ENCODE results near the gene TICRR. TPM values are rescaled to one million over a fixed set of nuclear protein-coding genes. Genes with fewer than 3 reads are reported as not detected.
A peak's percentile ranks its signal among the peaks of the same experiment; 100 is the strongest.
"Not testable (repeated sequence)": the region's sequence is repeated elsewhere in the genome, so short reads cannot be mapped to it uniquely, and the experiment has no call there.

The TICRR gene, protein sequence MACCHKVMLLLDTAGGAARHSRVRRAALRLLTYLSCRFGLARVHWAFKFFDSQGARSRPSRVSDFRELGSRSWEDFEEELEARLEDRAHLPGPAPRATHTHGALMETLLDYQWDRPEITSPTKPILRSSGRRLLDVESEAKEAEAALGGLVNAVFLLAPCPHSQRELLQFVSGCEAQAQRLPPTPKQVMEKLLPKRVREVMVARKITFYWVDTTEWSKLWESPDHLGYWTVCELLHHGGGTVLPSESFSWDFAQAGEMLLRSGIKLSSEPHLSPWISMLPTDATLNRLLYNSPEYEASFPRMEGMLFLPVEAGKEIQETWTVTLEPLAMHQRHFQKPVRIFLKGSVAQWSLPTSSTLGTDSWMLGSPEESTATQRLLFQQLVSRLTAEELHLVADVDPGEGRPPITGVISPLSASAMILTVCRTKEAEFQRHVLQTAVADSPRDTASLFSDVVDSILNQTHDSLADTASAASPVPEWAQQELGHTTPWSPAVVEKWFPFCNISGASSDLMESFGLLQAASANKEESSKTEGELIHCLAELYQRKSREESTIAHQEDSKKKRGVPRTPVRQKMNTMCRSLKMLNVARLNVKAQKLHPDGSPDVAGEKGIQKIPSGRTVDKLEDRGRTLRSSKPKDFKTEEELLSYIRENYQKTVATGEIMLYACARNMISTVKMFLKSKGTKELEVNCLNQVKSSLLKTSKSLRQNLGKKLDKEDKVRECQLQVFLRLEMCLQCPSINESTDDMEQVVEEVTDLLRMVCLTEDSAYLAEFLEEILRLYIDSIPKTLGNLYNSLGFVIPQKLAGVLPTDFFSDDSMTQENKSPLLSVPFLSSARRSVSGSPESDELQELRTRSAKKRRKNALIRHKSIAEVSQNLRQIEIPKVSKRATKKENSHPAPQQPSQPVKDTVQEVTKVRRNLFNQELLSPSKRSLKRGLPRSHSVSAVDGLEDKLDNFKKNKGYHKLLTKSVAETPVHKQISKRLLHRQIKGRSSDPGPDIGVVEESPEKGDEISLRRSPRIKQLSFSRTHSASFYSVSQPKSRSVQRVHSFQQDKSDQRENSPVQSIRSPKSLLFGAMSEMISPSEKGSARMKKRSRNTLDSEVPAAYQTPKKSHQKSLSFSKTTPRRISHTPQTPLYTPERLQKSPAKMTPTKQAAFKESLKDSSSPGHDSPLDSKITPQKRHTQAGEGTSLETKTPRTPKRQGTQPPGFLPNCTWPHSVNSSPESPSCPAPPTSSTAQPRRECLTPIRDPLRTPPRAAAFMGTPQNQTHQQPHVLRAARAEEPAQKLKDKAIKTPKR (N-terminal part only)
- 18.8 and 21.0 TPM in 2 replicates for total RNA-seq

DNA sequence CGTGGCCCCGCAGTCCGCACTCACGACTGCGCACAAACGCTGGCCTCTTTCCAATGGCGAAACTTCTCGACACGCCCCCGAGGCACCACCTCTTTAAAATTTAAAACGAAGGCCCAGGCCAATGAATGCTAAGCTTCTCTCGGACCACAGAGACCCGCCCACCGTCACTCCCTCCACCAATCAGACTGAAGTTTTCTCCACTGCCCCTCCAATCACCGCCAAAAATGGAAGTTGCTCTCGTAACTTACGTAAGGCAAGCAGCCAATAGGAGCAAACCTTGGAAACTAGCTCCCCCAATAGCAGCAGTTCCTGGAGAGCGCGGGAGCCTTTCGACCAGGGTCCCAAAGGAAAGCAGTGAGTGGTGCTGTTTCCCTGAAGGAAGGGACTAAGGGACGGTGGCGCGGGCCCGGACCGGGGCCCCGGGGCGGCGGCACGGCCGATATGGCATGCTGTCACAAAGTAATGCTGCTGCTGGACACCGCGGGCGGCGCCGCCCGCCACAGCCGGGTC is at the start of gene TICRR:
Gene TICRR (plus strand): TSS at position 324 of the 510 bp plus-strand sequence. CDS start 118 bp downstream, at position 442.
- peak; percentile 99 for DNase-seq
- no peaks in the 10 kb centered on the region for H3K9me3 Mint-ChIP-seq
- peaks cover 22% of the 10 kb centered on the region for H3K27me3 Mint-ChIP-seq
- peaks cover 29% of the 10 kb centered on the region for H3K4me1 Mint-ChIP-seq
- intact Hi-C loops (cut with micrococcal nuclease): loop anchor here (5.0 to 10.0 kb wide), 3 partner anchors 240 to 953 kb away; partner anchors contain the start of genes AEN, NGRN and POLG
- H3K4me3 Mint-ChIP-seq: peak within 1 kb of the TSS; percentile 91
- peak within 1 kb of the TSS; percentile 88 for H3K27ac Mint-ChIP-seq
- peaks cover 26% of the 10 kb centered on the region for H3K36me3 Mint-ChIP-seq (ENCODE audit: low read depth)

DNA sequence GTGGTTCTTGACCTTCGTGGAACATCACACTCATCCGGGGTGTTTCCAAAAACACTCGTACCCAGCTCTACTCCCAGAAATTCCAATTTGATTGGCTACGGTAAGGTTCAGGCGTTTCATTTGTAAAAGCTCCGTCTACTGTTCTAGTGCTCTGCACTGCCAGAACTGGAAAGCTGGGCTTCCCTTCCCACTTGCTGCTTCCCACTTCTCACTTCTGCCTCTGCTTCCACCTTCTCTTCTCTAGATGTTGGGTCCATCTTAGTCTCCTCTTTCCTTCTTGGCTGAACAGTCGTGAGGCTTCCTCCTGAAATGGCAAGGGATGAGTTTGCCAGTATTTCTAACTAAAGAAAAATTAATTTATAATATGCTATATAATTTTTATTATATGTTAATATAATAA is 49.1 kb upstream of the TICRR start:
- peaks cover 4% of the 10 kb centered on the region for H3K27me3 Mint-ChIP-seq
- no peak for DNase-seq

DNA sequence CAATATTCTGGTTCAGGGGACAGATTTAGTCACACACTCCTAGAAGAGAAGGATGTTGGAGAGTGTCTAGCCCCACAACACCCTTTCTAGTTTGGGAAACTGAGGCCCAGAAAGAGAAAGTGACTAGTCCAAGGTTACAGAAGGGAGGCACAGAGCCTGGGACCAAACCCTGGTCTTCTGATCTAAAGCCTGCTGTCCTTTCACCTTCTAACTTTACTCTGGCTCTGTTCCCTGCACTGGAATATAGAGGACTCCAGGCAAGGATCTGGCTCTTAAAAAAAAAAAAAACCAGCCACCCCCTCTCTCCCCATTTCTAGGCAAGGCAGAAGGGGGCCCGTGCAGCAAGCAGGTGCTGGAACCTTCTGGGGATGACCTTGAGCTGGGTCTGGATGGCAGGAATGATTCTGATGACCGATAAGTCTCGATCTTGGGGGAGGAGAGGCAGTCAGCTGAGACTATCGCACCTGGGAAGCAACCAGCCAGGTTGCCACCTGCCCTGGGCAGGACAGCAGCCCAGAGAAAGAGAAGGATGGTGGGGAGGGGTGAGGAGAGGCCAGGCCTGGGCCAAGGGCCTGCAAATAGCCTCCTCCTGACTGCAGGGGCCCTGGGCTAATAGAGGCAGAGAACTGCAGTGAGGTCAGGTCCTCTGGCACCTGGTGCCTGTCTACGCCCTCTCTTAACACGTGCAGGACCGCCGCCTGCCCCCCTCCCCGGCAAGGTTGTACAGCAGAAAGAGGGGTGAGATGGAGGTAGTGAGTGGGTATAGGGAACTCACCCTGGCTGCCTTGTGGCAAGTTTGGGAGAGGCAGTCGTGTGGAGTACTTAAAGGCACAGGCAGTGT is 48.4 kb upstream of the TICRR start:
- intact Hi-C loops (cut with micrococcal nuclease): no loop called here
- H3K36me3 Mint-ChIP-seq (ENCODE audit: low read depth): no peaks in the 10 kb centered on the region
- no peaks in the 10 kb centered on the region for H3K9me3 Mint-ChIP-seq
- no peak for DNase-seq
- H3K4me1 Mint-ChIP-seq: peaks cover 1% of the 10 kb centered on the region
- H3K4me3 Mint-ChIP-seq: no peak overlapping the region
- H3K27me3 Mint-ChIP-seq: peaks cover 4% of the 10 kb centered on the region
- H3K27ac Mint-ChIP-seq: no peak overlapping the region

More for the DNA sequence above, 49.1 kb upstream of the TICRR start:
- Mint-ChIP-seq H3K36me3 (ENCODE audit: low read depth) (no peaks in the 10 kb centered on the region), H3K4me1 (peaks cover 1% of the 10 kb centered on the region), H3K9me3 (no peaks in the 10 kb centered on the region), H3K4me3 (no peak overlapping the region), H3K27ac (no peak overlapping the region)
- intact Hi-C loops (cut with micrococcal nuclease): no loop called here

DNA sequence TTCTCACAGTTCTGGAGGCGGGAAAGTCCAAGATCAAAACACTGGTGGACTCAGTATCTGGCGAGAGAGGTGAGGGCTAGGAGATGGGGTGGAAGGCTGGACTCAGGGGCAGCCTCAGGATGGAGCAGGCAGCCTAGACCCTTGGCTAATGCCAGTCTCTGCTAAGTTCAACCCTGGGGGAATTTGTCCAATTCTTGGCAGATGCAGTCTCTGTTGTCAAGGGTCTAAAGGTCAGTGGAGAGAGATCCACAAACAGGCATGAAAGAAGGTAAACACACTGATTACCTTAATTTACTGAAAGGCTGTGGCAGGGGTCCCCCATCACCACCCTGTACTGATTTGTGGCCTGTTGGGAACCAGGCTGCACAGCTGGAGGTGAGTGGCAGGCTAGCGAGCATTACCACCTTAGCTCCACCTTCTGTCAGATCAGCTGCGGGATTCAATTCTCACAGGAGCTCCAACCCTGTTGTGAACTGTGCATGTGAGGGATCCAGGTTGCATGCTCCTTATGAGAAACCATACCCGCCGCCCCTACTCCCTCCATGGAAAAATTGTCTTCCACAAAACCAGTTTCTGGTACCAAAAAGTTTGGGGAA is 46.4 kb upstream of the TICRR start:
- Mint-ChIP-seq H3K27ac (no peak overlapping the region), H3K4me3 (no peak overlapping the region), H3K27me3 (peaks cover 6% of the 10 kb centered on the region), H3K36me3 (ENCODE audit: low read depth) (no peaks in the 10 kb centered on the region), H3K4me1 (peaks cover 3% of the 10 kb centered on the region), H3K9me3 (peaks cover 1% of the 10 kb centered on the region)
- intact Hi-C loops (cut with micrococcal nuclease): no loop called here
- DNase-seq: no peak

DNA sequence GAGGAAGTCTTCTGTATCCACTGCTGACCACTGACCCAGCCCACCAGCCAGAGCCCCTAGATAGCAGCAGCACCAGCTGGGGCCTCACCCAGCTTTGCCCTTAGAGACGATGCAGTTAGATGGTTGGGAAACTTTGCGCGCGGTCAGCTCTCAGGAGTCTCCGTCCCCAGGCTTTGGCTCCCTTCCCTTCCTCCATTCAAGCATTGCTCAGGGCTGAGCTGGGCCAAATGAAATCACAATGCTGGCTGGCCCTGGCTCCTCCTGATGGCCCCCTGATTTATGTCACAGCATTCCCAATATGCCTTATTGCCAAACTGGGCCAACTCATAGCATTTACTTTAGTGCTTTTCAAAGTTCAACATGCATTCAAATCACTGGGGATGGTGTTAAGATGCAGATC is 44.3 kb upstream of the TICRR start:
- H3K36me3 Mint-ChIP-seq (ENCODE audit: low read depth): no peaks in the 10 kb centered on the region
- no peak for DNase-seq
- H3K27me3 Mint-ChIP-seq: peaks cover 12% of the 10 kb centered on the region
- H3K4me1 Mint-ChIP-seq: peaks cover 2% of the 10 kb centered on the region
- H3K27ac Mint-ChIP-seq: no peak overlapping the region
- H3K4me3 Mint-ChIP-seq: no peak overlapping the region
- H3K9me3 Mint-ChIP-seq: peaks cover 4% of the 10 kb centered on the region
- intact Hi-C loops (cut with micrococcal nuclease): no loop called here

DNA sequence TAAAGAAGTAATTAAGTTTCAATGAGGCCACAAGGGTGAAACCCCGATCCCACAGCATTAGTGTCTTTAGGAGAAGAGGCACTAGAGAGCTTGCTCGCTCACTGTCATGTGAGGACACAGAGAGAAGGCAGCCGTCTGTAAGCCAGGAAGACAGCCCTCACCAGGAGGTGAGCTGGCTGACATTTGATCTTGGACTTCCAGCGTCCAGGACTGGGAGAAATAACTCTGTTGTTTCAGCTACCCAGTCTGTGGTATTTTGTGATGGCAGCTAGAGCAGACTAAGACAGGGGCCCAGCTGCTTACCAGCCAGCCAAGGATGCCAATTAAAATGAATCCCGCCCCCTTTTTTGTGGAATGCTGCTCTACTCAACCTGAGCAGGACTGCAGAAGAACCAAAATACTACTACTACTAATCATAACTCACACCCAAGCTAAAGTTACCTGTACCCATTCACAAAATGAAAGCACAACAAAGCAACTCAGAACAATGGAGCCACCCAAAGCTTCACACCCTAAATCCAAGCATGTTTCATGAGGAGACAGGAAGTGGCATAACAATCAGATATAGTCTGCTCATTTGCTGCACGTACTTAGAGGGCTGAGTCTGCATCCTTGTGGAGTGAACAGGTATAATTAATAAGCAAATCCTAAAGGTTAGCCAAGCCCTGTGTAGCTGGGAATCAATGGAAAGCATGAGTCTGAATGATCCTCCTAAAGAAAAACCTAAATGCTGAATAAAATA is 43.3 kb upstream of the TICRR start:
- Mint-ChIP-seq H3K27ac (no peak overlapping the region), H3K36me3 (ENCODE audit: low read depth) (no peaks in the 10 kb centered on the region), H3K4me1 (peaks cover 2% of the 10 kb centered on the region), H3K27me3 (peaks cover 12% of the 10 kb centered on the region), H3K9me3 (peaks cover 4% of the 10 kb centered on the region), H3K4me3 (no peak overlapping the region)
- intact Hi-C loops (cut with micrococcal nuclease): no loop called here
- DNase-seq: no peak

DNA sequence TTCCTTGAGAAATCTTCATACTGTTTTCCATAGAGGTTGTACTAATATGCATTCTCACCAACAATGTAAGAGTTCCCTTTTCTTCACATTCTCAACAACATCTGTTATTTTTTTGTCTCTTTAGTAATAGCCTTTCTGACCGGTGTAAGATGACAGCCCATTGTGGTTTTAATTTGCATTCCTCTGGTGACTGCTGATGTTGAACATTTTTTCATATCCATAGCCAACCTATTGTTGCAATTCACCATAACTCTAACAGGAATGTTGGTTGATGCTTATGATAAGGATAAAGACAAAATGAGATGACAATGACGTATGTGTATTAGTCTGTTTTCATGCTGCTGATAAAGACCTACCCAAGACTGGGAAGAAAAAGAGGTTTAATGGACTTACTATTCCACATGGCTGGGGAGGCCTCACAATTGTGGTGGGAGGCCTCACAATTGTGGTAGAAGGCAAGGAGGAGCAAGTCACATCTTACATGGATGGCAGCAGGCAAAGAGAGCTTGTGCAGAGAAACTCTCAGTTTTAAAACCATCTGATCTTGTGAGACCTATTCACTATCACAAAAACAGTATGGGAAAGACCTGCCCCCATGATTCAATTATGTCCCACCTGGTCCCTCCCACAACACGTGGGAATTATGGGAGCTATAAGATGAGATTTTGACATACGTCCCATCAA is 41.3 kb upstream of the TICRR start:
- Mint-ChIP-seq H3K27me3 (peaks cover 12% of the 10 kb centered on the region), H3K9me3 (peaks cover 4% of the 10 kb centered on the region), H3K4me3 (no peak overlapping the region), H3K27ac (no peak overlapping the region), H3K36me3 (ENCODE audit: low read depth) (no peaks in the 10 kb centered on the region), H3K4me1 (peaks cover 2% of the 10 kb centered on the region)
- no peak for DNase-seq
- intact Hi-C loops (cut with micrococcal nuclease): no loop called here

DNA sequence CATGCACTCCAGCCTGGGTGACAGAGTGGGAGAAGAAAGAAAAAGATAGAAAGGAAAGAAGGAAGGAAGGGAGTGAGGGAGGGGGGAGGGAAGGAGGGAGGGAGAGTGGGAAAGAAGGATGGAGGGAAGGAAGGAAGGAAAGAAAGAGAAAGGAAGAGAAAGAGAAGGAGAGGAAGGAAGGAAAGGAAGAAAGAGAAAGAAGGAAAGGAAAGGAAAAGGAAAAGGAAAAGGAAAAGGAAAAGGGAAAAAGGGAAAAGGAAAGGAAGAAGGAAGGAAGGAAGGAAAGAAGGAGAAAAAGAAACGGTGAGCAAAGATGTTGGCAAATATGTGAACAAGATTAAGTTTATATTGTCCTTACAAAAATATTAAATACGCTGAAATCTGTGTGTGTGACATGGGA is 36.2 kb upstream of the TICRR start:
- H3K4me3 Mint-ChIP-seq: no peak overlapping the region

DNA sequence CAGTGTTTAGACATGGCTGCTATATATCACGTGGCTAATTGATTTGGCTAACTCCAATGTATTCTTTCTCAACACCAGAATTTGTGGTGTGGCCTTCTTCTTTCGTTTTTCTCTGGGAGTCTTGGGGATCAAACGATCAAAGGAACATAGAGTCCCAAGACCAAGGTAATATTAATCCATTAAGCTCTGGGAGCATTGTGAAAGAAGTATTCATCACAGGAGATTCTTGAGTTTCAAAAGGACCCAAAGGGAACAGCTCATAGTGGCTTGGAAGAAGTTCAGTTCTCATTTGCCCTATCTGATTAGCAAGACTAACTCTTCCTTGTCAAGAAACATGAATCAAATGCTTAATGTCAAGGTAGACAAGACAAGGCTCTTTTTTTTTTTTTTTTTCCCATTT is 32.9 kb upstream of the TICRR start:
- H3K4me3 Mint-ChIP-seq: no peak overlapping the region
- no peak overlapping the region for H3K27ac Mint-ChIP-seq
- no peaks in the 10 kb centered on the region for H3K36me3 Mint-ChIP-seq (ENCODE audit: low read depth)
- no peaks in the 10 kb centered on the region for H3K9me3 Mint-ChIP-seq
- intact Hi-C loops (cut with micrococcal nuclease): no loop called here
- H3K4me1 Mint-ChIP-seq: no peaks in the 10 kb centered on the region
- DNase-seq: no peak
- H3K27me3 Mint-ChIP-seq: peaks cover 11% of the 10 kb centered on the region

More for the DNA sequence above, 36.2 kb upstream of the TICRR start:
- no peak for DNase-seq
- Mint-ChIP-seq H3K9me3 (peaks cover 1% of the 10 kb centered on the region), H3K36me3 (ENCODE audit: low read depth) (no peaks in the 10 kb centered on the region), H3K27ac (no peak overlapping the region), H3K4me1 (no peaks in the 10 kb centered on the region), H3K27me3 (peaks cover 11% of the 10 kb centered on the region)
- intact Hi-C loops (cut with micrococcal nuclease): no loop called here

DNA sequence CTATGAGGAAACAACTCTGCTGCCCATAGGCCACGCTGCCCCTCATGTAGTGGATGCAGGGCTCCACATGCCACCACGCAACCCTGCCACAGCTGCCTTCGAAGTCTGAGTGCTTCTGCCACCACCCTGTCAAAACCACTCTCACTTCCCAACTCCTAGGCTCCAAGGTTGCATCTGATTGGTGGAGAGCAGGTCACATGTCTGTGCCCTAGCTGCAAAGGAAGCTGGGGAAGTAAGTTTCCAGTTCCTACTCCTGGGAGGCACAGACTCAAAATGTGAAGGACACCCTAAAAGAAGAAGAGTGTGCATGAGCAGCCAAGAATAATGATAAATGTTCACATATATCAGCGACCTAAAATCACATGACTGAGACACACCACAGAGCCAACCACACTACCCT is 31.9 kb upstream of the TICRR start:
- intact Hi-C loops (cut with micrococcal nuclease): no loop called here
- Mint-ChIP-seq H3K36me3 (ENCODE audit: low read depth) (no peaks in the 10 kb centered on the region), H3K4me3 (no peak overlapping the region), H3K4me1 (no peaks in the 10 kb centered on the region), H3K27ac (no peak overlapping the region), H3K9me3 (no peaks in the 10 kb centered on the region), H3K27me3 (peaks cover 11% of the 10 kb centered on the region)
- DNase-seq: no peak

DNA sequence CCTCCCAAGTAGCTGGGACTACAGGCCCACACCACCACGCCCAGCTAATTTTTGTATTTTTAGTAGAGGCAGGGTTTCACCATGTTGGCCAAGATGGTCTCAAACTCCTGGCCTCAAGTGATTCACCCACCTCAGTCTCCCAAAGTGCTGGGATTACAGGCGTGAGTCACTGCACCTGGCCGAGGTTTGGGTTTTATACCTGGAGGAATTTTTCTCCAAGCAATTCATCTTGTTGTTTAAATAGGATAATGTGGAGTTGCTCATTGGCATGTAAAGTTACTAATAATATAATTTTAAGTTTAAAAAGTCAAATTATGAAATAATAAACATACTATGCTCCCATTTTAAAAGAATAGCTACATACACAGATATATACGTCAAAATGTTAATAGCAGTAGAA is 26.1 kb upstream of the TICRR start:
- DNase-seq; H3K4me3 Mint-ChIP-seq; H3K9me3 Mint-ChIP-seq; H3K4me1 Mint-ChIP-seq; H3K27ac Mint-ChIP-seq; intact Hi-C loops (cut with micrococcal nuclease); H3K36me3 Mint-ChIP-seq (ENCODE audit: low read depth): not testable (repeated sequence)
- H3K27me3 Mint-ChIP-seq: peaks cover 10% of the 10 kb centered on the region
